H9 (cell line): ENCODE data around the gene LRP3. TPM values are rescaled to one million over a fixed set of nuclear protein-coding genes. Genes with fewer than 3 reads are reported as not detected.

Source experiments
- DNase-seq: peaks from one replicate; pipeline ENCODE4 v3.0.0-alpha.2; 2017
- H2AFZ ChIP-seq: one replicate; pipeline ENCODE4 v1.6.1; 2013; ENCODE audit warnings: mild to moderate bottlenecking, low read length, control low read depth, moderate library complexity
- H2AK5ac ChIP-seq: 2 replicates; pipeline ENCODE4 v1.6.1; 2013; ENCODE audit warnings: low read length, control low read depth, mixed read lengths; ENCODE audit not compliant: insufficient read length
- H2BK120ac ChIP-seq: one replicate; pipeline ENCODE4 v1.6.1; 2013; ENCODE audit warnings: low read depth, mild to moderate bottlenecking, low read length, control low read depth, inconsistent platforms; ENCODE audit not compliant: poor library complexity, severe bottlenecking
- H2BK12ac ChIP-seq: 2 replicates; pipeline ENCODE4 v1.6.1; 2013; ENCODE audit warnings: low read length, control low read depth, mixed read lengths, low read depth; ENCODE audit not compliant: insufficient read length
- H2BK15ac ChIP-seq: 2 replicates; pipeline ENCODE4 v1.6.1; 2013; ENCODE audit warnings: low read depth, low read length, control low read depth
- H2BK20ac ChIP-seq: one replicate; pipeline ENCODE4 v1.6.1; 2013; ENCODE audit warnings: low read depth, mild to moderate bottlenecking, low read length, control low read depth, inconsistent platforms; ENCODE audit not compliant: poor library complexity, severe bottlenecking
- H2BK5ac ChIP-seq: 2 replicates; pipeline ENCODE4 v1.6.1; 2013; ENCODE audit warnings: low read length, control low read depth, mixed read lengths; ENCODE audit not compliant: insufficient read length
- H3K14ac ChIP-seq: 2 replicates; pipeline ENCODE4 v1.6.1; 2013; ENCODE audit warnings: low read length, control low read depth; ENCODE audit not compliant: insufficient read depth
- H3K18ac ChIP-seq: 2 replicates; pipeline ENCODE4 v1.6.1; 2013; ENCODE audit warnings: low read depth, mild to moderate bottlenecking, mixed read lengths, low read length, control low read depth; ENCODE audit not compliant: insufficient read length
- H3K23ac ChIP-seq: 2 replicates; pipeline ENCODE4 v1.6.1; 2013; ENCODE audit warnings: low read length, control low read depth, mixed read lengths, low read depth; ENCODE audit not compliant: insufficient read length
- H3K23me2 ChIP-seq: 2 replicates; pipeline ENCODE4 v1.6.1; 2013; ENCODE audit warnings: low read depth, mild to moderate bottlenecking, mixed read lengths, low read length, control low read depth; ENCODE audit not compliant: insufficient read length, poor library complexity, severe bottlenecking
- H3K27ac ChIP-seq: 2 replicates; pipeline ENCODE4 v1.5.1; 2013; ENCODE audit warnings: low read length, control low read depth, mixed read lengths, low read depth; ENCODE audit not compliant: insufficient read length
- H3K27me3 ChIP-seq: 2 replicates; pipeline ENCODE4 v1.6.1; 2013; ENCODE audit warnings: low read length, control low read depth, inconsistent platforms; ENCODE audit not compliant: insufficient read depth
- H3K4ac ChIP-seq: 2 replicates; pipeline ENCODE4 v1.6.1; 2013; ENCODE audit warnings: low read depth, mild to moderate bottlenecking, control low read depth, inconsistent platforms, low read length, moderate library complexity
- H3K4me1 ChIP-seq: 2 replicates; pipeline ENCODE4 v1.6.1; 2013; ENCODE audit warnings: low read length, control low read depth, inconsistent platforms; ENCODE audit not compliant: insufficient read depth
- H3K4me2 ChIP-seq: 2 replicates; pipeline ENCODE4 v1.6.1; 2013; ENCODE audit warnings: low read length, control low read depth, mixed read lengths; ENCODE audit not compliant: insufficient read length, insufficient read depth
- H3K56ac ChIP-seq: 2 replicates; pipeline ENCODE4 v1.6.1; 2013; ENCODE audit warnings: low read depth, mild to moderate bottlenecking, mixed read lengths, low read length, control low read depth; ENCODE audit not compliant: insufficient read length
- H3K79me1 ChIP-seq: 2 replicates; pipeline ENCODE4 v1.6.1; 2013; ENCODE audit warnings: low read depth, mild to moderate bottlenecking, moderate library complexity, low read length, control low read depth, inconsistent platforms; ENCODE audit not compliant: insufficient read depth, poor library complexity, severe bottlenecking
- H3K79me2 ChIP-seq: 2 replicates; pipeline ENCODE4 v1.6.1; 2013; ENCODE audit warnings: low read length, control low read depth, inconsistent platforms; ENCODE audit not compliant: insufficient read depth
- H3K9ac ChIP-seq: 2 replicates; pipeline ENCODE4 v1.6.1; 2013; ENCODE audit warnings: low read length, control low read depth, mixed read lengths; ENCODE audit not compliant: insufficient read length; ENCODE audit errors: extremely low read depth
- H3K9me3 ChIP-seq: one replicate; pipeline ENCODE4 v1.6.1; 2013; ENCODE audit warnings: low read depth, low read length, inconsistent platforms; ENCODE audit not compliant: control insufficient read depth
- H3T11ph ChIP-seq: one replicate; pipeline ENCODE4 v1.6.1; 2013; ENCODE audit warnings: mild to moderate bottlenecking, low read length, control low read depth, inconsistent platforms
- H4K20me1 ChIP-seq: one replicate; pipeline ENCODE4 v1.6.1; 2013; ENCODE audit not compliant: control insufficient read depth, insufficient read length, insufficient read depth
- H4K5ac ChIP-seq: 2 replicates; pipeline ENCODE4 v1.6.1; 2013; ENCODE audit warnings: low read depth, mild to moderate bottlenecking, mixed read lengths, low read length, control low read depth; ENCODE audit not compliant: insufficient read length
- H4K8ac ChIP-seq: replicated peaks from 2 replicates; pipeline ENCODE4 v1.6.1; 2013; ENCODE audit warnings: low read length, control low read depth, mixed read lengths, low read depth; ENCODE audit not compliant: insufficient read length
- H4K91ac ChIP-seq: 2 replicates; pipeline ENCODE4 v1.6.1; 2013; ENCODE audit warnings: low read depth, mild to moderate bottlenecking, moderate library complexity, mixed read lengths, low read length, control low read depth; ENCODE audit not compliant: insufficient read length
- H3K27ac Mint-ChIP-seq, 3 experiments: 2 replicates in 2 of 3; 3 replicates in 1 of 3; pipeline ENCODE4 v1.8.0; 2020 to 2021; ENCODE audit warnings: mixed read lengths in 3 of 3, mild to moderate bottlenecking in 1 of 3, moderate library complexity in 1 of 3
- H3K27me3 Mint-ChIP-seq: 2 replicates; pipeline ENCODE4 v1.8.0; 2021; ENCODE audit warnings: low read depth, mild to moderate bottlenecking, moderate library complexity, mixed read lengths
- H3K36me3 Mint-ChIP-seq, 3 experiments: 2 replicates in 2 of 3; 3 replicates in 1 of 3; pipeline ENCODE4 v1.8.0; 2020 to 2021; ENCODE audit warnings: low read depth in 3 of 3, mixed read lengths in 3 of 3; ENCODE audit not compliant: insufficient read depth in 1 of 3
- H3K4me1 Mint-ChIP-seq, 2 experiments: 2 replicates each; pipeline ENCODE4 v1.8.0; 2020; ENCODE audit warnings: mixed read lengths in 2 of 2
- H3K4me3 Mint-ChIP-seq, 2 experiments: 2 replicates in 1 of 2; 3 replicates in 1 of 2; pipeline ENCODE4 v1.8.0; 2020 to 2021; ENCODE audit warnings: mild to moderate bottlenecking in 2 of 2, mixed read lengths in 2 of 2, moderate library complexity in 1 of 2
- H3K9me3 Mint-ChIP-seq, 2 experiments: 2 replicates in 1 of 2; 3 replicates in 1 of 2; pipeline ENCODE4 v1.8.0; 2020; ENCODE audit warnings: mild to moderate bottlenecking in 2 of 2, mixed read lengths in 2 of 2, moderate library complexity in 1 of 2
- WGBS: extraction: QIAGEN DNeasy Blood & Tissue Kit; methylation state at CpG from one replicate; pipeline ENCODE4 v1.1.7; 2013; ENCODE audit warnings: missing lambda C conversion rate, low lambda C conversion rate, mixed read lengths; ENCODE audit not compliant: insufficient read length; ENCODE audit errors: extremely low coverage; 5-methylcytosine and 5-hydroxymethylcytosine counted together
- total RNA-seq: library from RNA; stranded (reverse); gene quantifications from 2 replicates; pipeline ENCODE4 v1.2.1, GENCODE V29; 2021
- TF ChIP-seq, protein P1 (sequence below): fragments of 200-600 bp; sonication (generic); conservative IDR thresholded peaks from 3 replicates; pipeline ENCODE4 v1.8.0; 2021; ENCODE audit warnings: antibody characterized with exemption, mild to moderate bottlenecking

LRP3 gene
- total RNA-seq, 1 experiment from 2014 or later, result 29.2 TPM

GRCh38 chr19:33205110-33205509 is 11.0 kb downstream of the LRP3 start:
- Histone ChIP-seq H3K27me3 (no peaks in the 10 kb centered on the region), H3K18ac (no peak overlapping the region), H3K79me1 (no peaks in the 10 kb centered on the region), H3K9me3 (no peaks in the 10 kb centered on the region), H3K4me1 (no peaks in the 10 kb centered on the region), H3T11ph (no peak overlapping the region), H3K56ac (no peak overlapping the region), H2BK12ac (no peak overlapping the region), H3K4ac (no peak overlapping the region), H4K8ac (no peak overlapping the region), H3K9ac (no peak overlapping the region), H2BK120ac (no peak overlapping the region), H3K27ac (no peak overlapping the region), H3K23ac (no peak overlapping the region), H2BK20ac (no peak overlapping the region), H2BK15ac (no peak overlapping the region), H4K20me1 (no peaks in the 10 kb centered on the region), H3K23me2 (no peaks in the 10 kb centered on the region), H4K91ac (no peak overlapping the region), H4K5ac (no peak overlapping the region), H3K4me2 (no peak overlapping the region), H2AK5ac (no peak overlapping the region), H3K79me2 (no peaks in the 10 kb centered on the region), H2BK5ac (no peak overlapping the region), H2AFZ (no peak overlapping the region), H3K14ac (no peak overlapping the region)
- no peaks in the 10 kb centered on the region; the same call in 1 of the 2 replicates for H3K27me3 Mint-ChIP-seq
- H3K36me3 Mint-ChIP-seq, result peaks cover 0 to 10% (median 8%) of the 10 kb centered on the region in 3 experiments; a peak in 6 of 7 replicates
- H3K27ac Mint-ChIP-seq, result no peak overlapping the region
- no CpG with 5 or more reads among the region's 27 CpGs for WGBS
- DNase-seq, result no peak
- no peaks in the 10 kb centered on the region for H3K4me1 Mint-ChIP-seq
- no peaks in the 10 kb centered on the region for H3K9me3 Mint-ChIP-seq
- H3K4me3 Mint-ChIP-seq, result no peak overlapping the region
- TF ChIP-seq, protein P1, sequence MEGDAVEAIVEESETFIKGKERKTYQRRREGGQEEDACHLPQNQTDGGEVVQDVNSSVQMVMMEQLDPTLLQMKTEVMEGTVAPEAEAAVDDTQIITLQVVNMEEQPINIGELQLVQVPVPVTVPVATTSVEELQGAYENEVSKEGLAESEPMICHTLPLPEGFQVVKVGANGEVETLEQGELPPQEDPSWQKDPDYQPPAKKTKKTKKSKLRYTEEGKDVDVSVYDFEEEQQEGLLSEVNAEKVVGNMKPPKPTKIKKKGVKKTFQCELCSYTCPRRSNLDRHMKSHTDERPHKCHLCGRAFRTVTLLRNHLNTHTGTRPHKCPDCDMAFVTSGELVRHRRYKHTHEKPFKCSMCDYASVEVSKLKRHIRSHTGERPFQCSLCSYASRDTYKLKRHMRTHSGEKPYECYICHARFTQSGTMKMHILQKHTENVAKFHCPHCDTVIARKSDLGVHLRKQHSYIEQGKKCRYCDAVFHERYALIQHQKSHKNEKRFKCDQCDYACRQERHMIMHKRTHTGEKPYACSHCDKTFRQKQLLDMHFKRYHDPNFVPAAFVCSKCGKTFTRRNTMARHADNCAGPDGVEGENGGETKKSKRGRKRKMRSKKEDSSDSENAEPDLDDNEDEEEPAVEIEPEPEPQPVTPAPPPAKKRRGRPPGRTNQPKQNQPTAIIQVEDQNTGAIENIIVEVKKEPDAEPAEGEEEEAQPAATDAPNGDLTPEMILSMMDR, result no peak
